Measurements from ENCODE around the gene LCNL1. TPM values are rescaled to one million over a fixed set of nuclear protein-coding genes. Genes with fewer than 3 reads are reported as not detected.

The LCNL1 gene
- total and polyA plus RNA-seq, 12 donors = 0.06 to 10.5 (median 0.78) TPM; not detected in 2

DNA sequence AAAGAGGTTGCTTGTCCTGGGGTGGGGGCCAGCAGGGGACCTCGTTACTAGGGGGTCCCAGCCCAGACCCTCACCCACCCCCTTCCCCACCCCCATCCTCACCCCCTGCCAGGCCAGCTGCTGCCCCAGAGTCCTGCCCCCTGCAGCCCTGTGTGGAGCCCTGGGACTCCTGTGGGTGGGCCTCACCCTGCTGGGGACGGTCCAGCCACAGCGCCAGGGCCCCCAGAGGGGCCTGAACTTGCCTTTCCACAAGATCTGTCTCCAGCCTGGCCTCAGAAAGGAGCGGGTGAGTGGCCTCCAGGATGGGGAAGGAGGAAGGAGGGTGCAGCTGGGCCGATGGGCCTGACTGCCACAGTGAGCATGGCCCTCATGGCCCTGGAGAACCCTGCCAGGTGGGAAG, 13.0 kb upstream of the LCNL1 start:
- Histone ChIP-seq H3K4me3 (no peak overlapping the region), H3K27me3 (no peaks in the 10 kb centered on the region), H3K4me1 (replicated peaks in 1 of 2) (peaks cover 0 to 9% of the 10 kb centered on the region in 2 donors), H3K36me3 (replicated peaks in 1 of 2) (no peaks in the 10 kb centered on the region), H3K27ac (no peak overlapping the region), H3K9me3 (replicated peaks in 1 of 3) (no peaks in the 10 kb centered on the region)
- TF ChIP-seq, protein P1, sequence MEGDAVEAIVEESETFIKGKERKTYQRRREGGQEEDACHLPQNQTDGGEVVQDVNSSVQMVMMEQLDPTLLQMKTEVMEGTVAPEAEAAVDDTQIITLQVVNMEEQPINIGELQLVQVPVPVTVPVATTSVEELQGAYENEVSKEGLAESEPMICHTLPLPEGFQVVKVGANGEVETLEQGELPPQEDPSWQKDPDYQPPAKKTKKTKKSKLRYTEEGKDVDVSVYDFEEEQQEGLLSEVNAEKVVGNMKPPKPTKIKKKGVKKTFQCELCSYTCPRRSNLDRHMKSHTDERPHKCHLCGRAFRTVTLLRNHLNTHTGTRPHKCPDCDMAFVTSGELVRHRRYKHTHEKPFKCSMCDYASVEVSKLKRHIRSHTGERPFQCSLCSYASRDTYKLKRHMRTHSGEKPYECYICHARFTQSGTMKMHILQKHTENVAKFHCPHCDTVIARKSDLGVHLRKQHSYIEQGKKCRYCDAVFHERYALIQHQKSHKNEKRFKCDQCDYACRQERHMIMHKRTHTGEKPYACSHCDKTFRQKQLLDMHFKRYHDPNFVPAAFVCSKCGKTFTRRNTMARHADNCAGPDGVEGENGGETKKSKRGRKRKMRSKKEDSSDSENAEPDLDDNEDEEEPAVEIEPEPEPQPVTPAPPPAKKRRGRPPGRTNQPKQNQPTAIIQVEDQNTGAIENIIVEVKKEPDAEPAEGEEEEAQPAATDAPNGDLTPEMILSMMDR (IDR thresholded peaks at IDR 0.05) = no peak
- TF ChIP-seq POLR2A (IDR thresholded peaks at IDR 0.05) = no peak
- 74 to 83% (median 81%) methylated on average over 2 to 5 of the region's 5 CpGs for WGBS, 4 donors
- intact Hi-C loops (cut with DNase I) = no loop called here
- no peak for DNase-seq

DNA sequence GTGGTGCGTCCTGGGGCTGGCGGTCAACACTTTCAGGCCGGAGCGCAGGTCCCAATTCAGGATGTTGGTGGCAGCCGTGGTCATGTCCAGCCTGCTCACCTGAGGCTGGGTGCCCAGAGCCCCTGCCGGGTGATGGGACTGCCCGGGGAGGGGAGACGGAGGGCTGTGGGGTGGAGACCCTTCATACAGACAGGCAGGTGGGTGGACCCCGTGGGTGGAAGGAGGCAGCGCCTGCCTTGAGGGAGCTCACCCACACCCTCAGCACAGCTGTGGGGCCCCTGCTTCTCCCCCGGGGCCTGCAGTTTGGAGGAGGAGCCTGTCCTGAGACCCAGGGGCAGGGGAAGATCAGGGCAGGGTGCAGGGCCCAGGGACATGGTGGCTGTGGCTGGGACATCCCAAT, 12.4 kb upstream of the LCNL1 start:
- Histone ChIP-seq H3K27me3 (no peaks in the 10 kb centered on the region), H3K9me3 (replicated peaks in 1 of 3) (no peaks in the 10 kb centered on the region), H3K4me3 (no peak overlapping the region), H3K36me3 (replicated peaks in 1 of 2) (no peaks in the 10 kb centered on the region), H3K4me1 (replicated peaks in 1 of 2) (peaks cover 0 to 12% of the 10 kb centered on the region in 2 donors), H3K27ac (no peak overlapping the region)
- TF ChIP-seq, protein P1 (IDR thresholded peaks at IDR 0.05) = no peak
- TF ChIP-seq POLR2A (IDR thresholded peaks at IDR 0.05) = no peak
- intact Hi-C loops (cut with DNase I) = no loop called here
- no peak for DNase-seq
- 79 to 84% (median 81%) methylated on average over 2 to 11 of the region's 11 CpGs for WGBS, 4 donors

DNA sequence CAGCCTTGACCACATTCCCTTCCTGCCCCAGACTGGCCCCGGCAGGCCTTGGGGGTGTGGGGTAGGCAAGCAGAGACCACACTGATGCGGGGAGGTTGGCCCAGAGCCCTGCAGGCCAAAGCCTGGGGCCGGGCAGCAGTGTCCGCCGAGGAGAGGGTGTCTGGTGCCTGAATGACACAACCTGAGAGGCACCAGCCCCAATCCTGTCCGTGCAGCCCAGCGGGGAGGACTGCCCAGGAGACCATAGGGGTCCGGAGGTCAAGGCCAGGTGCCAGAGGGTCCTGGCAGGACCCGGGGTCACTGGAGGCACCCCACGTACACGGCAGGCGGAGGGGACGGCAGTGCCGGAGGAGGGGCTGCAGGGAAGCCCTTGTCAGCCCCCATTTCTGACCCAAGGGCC, 11.0 kb upstream of the LCNL1 start:
- Histone ChIP-seq H3K4me1 (replicated peaks in 1 of 2) (peaks cover 0 to 4% of the 10 kb centered on the region in 2 donors), H3K4me3 (no peak overlapping the region), H3K27me3 (no peaks in the 10 kb centered on the region), H3K27ac (no peak overlapping the region), H3K36me3 (replicated peaks in 1 of 2) (no peaks in the 10 kb centered on the region), H3K9me3 (replicated peaks in 1 of 3) (no peaks in the 10 kb centered on the region)
- no peak for DNase-seq
- intact Hi-C loops (cut with DNase I) = no loop called here
- TF ChIP-seq, protein P1 (IDR thresholded peaks at IDR 0.05) = no peak
- TF ChIP-seq POLR2A (IDR thresholded peaks at IDR 0.05) = no peak
- WGBS, 4 donors = 73 to 84% (median 76%) methylated on average over 3 to 14 of the region's 14 CpGs

DNA sequence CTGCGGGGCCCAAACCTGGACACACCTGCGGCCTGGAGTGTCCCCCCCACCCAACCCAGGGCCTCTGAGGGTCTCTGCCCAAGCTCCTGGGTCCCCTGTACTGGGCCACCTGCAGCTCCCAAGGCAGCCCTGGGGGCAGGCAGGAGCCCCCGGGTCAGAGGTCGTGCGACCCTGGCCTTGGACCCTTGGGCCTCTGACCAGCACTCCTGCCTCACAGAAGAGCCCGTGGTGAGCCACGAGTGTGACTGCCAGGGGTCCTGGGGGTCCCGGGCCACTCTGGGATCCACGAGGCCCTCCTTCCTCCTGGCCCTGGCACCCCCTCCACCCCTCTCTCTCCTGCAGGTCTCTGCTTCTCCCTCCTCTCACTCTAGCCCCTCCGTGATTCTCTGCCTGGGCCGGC, 10.5 kb upstream of the LCNL1 start:
- Histone ChIP-seq H3K27me3 (no peaks in the 10 kb centered on the region), H3K9me3 (replicated peaks in 1 of 3) (no peaks in the 10 kb centered on the region), H3K36me3 (replicated peaks in 1 of 2) (no peaks in the 10 kb centered on the region), H3K27ac (no peak overlapping the region), H3K4me1 (replicated peaks in 1 of 2) (peaks cover 0 to 4% of the 10 kb centered on the region in 2 donors), H3K4me3 (no peak overlapping the region)
- no peak for DNase-seq
- intact Hi-C loops (cut with DNase I) = no loop called here
- WGBS, 4 donors = 56 to 80% (median 79%) methylated on average over 6 to 11 of the region's 11 CpGs
- no peak for TF ChIP-seq POLR2A (IDR thresholded peaks at IDR 0.05)
- TF ChIP-seq, protein P1 (IDR thresholded peaks at IDR 0.05) = no peak
